ENCODE results near the gene TAB2.

DNA sequence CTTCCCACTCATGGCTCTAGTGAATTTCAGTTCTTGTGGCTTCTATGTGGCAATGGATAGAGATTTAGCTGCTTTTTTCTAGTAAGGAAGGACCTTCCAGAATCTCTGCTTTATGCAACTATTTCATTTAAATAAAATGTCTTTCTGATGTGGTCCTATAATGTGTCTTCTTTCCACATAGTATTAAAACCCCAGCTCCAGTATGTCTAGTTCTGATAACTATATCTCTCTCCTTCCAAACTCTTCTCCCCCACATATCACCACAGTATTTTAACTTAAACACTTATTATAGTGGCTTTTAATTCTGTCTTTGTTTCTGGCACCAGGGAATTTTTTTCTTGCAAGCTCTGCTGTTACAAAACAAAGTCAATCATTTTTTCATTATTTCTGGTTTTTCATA lies 41.9 kb downstream of the TAB2 start:
- TF ChIP-seq, protein P1, sequence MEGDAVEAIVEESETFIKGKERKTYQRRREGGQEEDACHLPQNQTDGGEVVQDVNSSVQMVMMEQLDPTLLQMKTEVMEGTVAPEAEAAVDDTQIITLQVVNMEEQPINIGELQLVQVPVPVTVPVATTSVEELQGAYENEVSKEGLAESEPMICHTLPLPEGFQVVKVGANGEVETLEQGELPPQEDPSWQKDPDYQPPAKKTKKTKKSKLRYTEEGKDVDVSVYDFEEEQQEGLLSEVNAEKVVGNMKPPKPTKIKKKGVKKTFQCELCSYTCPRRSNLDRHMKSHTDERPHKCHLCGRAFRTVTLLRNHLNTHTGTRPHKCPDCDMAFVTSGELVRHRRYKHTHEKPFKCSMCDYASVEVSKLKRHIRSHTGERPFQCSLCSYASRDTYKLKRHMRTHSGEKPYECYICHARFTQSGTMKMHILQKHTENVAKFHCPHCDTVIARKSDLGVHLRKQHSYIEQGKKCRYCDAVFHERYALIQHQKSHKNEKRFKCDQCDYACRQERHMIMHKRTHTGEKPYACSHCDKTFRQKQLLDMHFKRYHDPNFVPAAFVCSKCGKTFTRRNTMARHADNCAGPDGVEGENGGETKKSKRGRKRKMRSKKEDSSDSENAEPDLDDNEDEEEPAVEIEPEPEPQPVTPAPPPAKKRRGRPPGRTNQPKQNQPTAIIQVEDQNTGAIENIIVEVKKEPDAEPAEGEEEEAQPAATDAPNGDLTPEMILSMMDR (conservative IDR thresholded peaks at IDR 0.05; ENCODE audit: low read depth, low read length), result no peak
- TF ChIP-seq EZH2phosphoT487 (IDR thresholded peaks at IDR 0.05; ENCODE audit: borderline replicate concordance, low read length), result no peak
